Activated naive CD4-positive, alpha-beta T cell treated with anti-CD3 and anti-CD28 coated beads, Interleukin-2, amount 50 U/mL, for 24 hours (primary cell): ENCODE data around the gene ADCY4.
"Not testable (repeated sequence)": the region's sequence is repeated elsewhere in the genome, so short reads cannot be mapped to it uniquely, and the experiment has no call there.

Experiments
- H3K27ac Mint-ChIP-seq: one replicate; pipeline ENCODE4 v1.8.0; 2021; ENCODE audit warnings: mild to moderate bottlenecking, mixed read lengths
- H3K27me3 Mint-ChIP-seq: one replicate; pipeline ENCODE4 v1.8.0; 2021; ENCODE audit warnings: mixed read lengths
- H3K36me3 Mint-ChIP-seq: one replicate; pipeline ENCODE4 v1.8.0; 2021; ENCODE audit warnings: mixed read lengths
- H3K4me1 Mint-ChIP-seq: one replicate; pipeline ENCODE4 v1.8.0; 2021; ENCODE audit warnings: mixed read lengths
- H3K4me3 Mint-ChIP-seq: one replicate; pipeline ENCODE4 v1.8.0; 2021; ENCODE audit warnings: mild to moderate bottlenecking, mixed read lengths
- H3K9me3 Mint-ChIP-seq: one replicate; pipeline ENCODE4 v1.8.0; 2021; ENCODE audit warnings: mixed read lengths

Gene ADCY4

GRCh38 chr14:24355009-24355408 lies 20.1 kb upstream of the ADCY4 start:
- Mint-ChIP-seq H3K4me3 (no peak overlapping the region), H3K27me3 (peaks cover 18% of the 10 kb centered on the region), H3K36me3 (no peaks in the 10 kb centered on the region), H3K27ac (no peak overlapping the region), H3K4me1 (no peaks in the 10 kb centered on the region), H3K9me3 (no peaks in the 10 kb centered on the region)

- not testable (repeated sequence) for H3K4me3 Mint-ChIP-seq
Observed at GRCh38 chr14:24354482-24354825, 19.6 kb upstream of the ADCY4 start.

DNA sequence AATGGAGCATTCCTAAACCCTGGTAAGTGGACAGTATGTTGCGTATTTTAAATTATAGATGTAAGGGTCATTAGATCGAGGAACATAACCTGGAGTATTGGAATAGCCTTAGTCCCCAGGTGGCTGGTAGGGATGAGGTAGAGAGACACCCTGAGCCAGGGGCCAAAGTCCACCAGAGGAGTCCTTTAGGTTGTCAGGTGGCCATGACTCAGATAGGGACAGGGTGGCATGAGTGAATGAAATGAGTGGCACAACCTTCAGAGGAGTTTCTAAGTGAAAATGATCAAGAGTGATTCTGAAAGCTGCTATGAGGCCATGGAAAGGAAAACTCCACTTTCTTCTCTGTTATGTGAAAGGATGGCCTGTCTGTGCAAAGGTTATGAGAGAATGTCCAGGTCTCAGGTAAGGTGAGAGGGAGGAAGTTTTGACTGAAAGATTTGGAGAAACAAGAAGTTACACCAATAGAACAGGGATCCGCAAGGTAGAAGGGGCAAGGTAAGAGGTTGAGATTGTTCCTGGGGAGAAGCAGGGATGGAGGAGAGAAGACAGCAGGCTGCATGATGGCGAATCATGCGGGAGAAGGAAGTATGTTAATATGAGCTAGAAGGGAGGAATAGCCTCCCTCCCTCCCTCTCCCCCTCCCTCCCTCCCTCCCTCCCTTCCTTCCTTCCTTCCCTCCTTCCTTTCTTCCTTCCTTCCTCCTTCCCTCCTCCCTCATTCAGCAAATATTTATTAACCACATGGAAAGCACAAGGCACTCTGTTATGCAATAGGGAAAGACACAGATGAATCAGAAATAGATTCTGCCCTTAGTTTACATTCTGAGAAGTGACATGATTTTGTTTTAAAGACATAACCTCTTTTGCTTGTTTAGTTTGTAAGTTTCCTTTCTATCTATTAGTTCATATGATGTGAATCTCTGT lies 18.9 kb upstream of the ADCY4 start:
- Mint-ChIP-seq H3K4me3 (no peak overlapping the region), H3K4me1 (no peaks in the 10 kb centered on the region), H3K36me3 (no peaks in the 10 kb centered on the region), H3K27me3 (peaks cover 24% of the 10 kb centered on the region), H3K9me3 (no peaks in the 10 kb centered on the region), H3K27ac (no peak overlapping the region)

More at GRCh38 chr14:24354482-24354825, 19.6 kb upstream of the ADCY4 start:
- H3K4me1 Mint-ChIP-seq, H3K27ac Mint-ChIP-seq, H3K9me3 Mint-ChIP-seq, H3K36me3 Mint-ChIP-seq: not testable (repeated sequence)
- H3K27me3 Mint-ChIP-seq = peaks cover 22% of the 10 kb centered on the region

DNA sequence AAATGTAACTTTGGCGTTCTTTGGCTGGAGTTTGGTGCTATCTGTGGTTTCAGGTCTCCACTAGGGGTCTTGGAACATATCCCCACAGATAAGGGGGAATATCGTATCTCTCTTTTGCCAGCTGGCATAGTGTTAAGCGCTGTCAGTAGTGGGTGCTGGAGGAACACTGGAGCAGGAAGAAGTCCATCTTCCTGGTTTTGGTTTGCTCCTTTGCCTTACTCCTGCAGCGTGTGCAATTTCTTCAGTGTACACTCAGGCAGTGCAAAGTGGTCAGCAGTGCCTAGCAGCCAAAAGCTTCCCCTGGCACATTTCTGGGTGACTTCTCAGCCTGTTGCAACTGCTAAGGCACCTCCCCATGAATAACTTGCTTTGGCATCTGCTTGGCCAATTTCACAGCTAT lies 16.6 kb upstream of the ADCY4 start:
- Mint-ChIP-seq H3K36me3 (no peaks in the 10 kb centered on the region), H3K4me1 (no peaks in the 10 kb centered on the region), H3K27me3 (peaks cover 22% of the 10 kb centered on the region)

GRCh38 chr14:24349742-24350141 lies 14.9 kb upstream of the ADCY4 start:
- peaks cover 25% of the 10 kb centered on the region for H3K27me3 Mint-ChIP-seq
- no peaks in the 10 kb centered on the region for H3K4me1 Mint-ChIP-seq
- no peak overlapping the region for H3K4me3 Mint-ChIP-seq
- H3K27ac Mint-ChIP-seq = no peak overlapping the region
- no peaks in the 10 kb centered on the region for H3K9me3 Mint-ChIP-seq
- H3K36me3 Mint-ChIP-seq = no peaks in the 10 kb centered on the region

More for the DNA sequence above, 16.6 kb upstream of the ADCY4 start:
- Mint-ChIP-seq H3K27ac (no peak overlapping the region), H3K9me3 (no peaks in the 10 kb centered on the region), H3K4me3 (no peak overlapping the region)

DNA sequence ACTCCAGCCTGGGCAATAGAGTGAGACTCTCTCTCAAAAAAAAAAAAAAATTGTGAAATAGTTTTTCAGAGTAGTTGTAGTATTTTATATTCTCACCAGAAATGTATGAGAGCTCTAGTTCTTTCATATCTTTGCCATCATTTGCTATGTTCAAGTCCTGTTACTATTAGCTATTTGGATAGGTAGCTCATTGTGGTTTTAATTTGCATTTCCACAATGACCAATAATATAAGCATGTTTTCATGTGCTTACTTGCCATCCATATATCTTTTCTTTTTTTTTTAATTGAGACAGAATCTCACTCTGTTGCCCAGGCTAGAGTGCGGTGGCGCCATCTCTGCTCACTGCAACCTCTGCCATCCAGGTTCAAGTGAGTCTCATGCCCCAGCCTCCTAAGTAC lies 13.3 kb upstream of the ADCY4 start:
- no peak overlapping the region for H3K4me3 Mint-ChIP-seq
- H3K4me1 Mint-ChIP-seq = no peaks in the 10 kb centered on the region
- peaks cover 25% of the 10 kb centered on the region for H3K27me3 Mint-ChIP-seq
- no peaks in the 10 kb centered on the region for H3K9me3 Mint-ChIP-seq
- H3K27ac Mint-ChIP-seq = no peak overlapping the region
- H3K36me3 Mint-ChIP-seq = no peaks in the 10 kb centered on the region

GRCh38 chr14:24347134-24347533 lies 12.3 kb upstream of the ADCY4 start:
- Mint-ChIP-seq H3K36me3 (no peaks in the 10 kb centered on the region), H3K4me1 (no peaks in the 10 kb centered on the region), H3K27ac (no peak overlapping the region), H3K27me3 (peaks cover 21% of the 10 kb centered on the region), H3K9me3 (no peaks in the 10 kb centered on the region), H3K4me3 (no peak overlapping the region)

- H3K36me3 Mint-ChIP-seq = no peaks in the 10 kb centered on the region
- H3K27me3 Mint-ChIP-seq = peaks cover 6% of the 10 kb centered on the region
- peaks cover 10% of the 10 kb centered on the region for H3K4me1 Mint-ChIP-seq
- no peak overlapping the region for H3K4me3 Mint-ChIP-seq
- no peaks in the 10 kb centered on the region for H3K9me3 Mint-ChIP-seq
- no peak overlapping the region for H3K27ac Mint-ChIP-seq
Observed at GRCh38 chr14:24343795-24344660, 9.2 kb upstream of the ADCY4 start.

GRCh38 chr14:24342889-24343288 lies 8.0 kb upstream of the ADCY4 start:
- H3K9me3 Mint-ChIP-seq = no peaks in the 10 kb centered on the region
- H3K4me3 Mint-ChIP-seq = no peak overlapping the region
- peaks cover 5% of the 10 kb centered on the region for H3K27me3 Mint-ChIP-seq
- H3K4me1 Mint-ChIP-seq = peaks cover 20% of the 10 kb centered on the region
- peaks cover under 1% of the 10 kb centered on the region for H3K36me3 Mint-ChIP-seq
- no peak overlapping the region for H3K27ac Mint-ChIP-seq

GRCh38 chr14:24340606-24341005 lies 5.7 kb upstream of the ADCY4 start:
- H3K27me3 Mint-ChIP-seq = peaks cover 3% of the 10 kb centered on the region
- no peaks in the 10 kb centered on the region for H3K9me3 Mint-ChIP-seq
- peaks cover 3% of the 10 kb centered on the region for H3K36me3 Mint-ChIP-seq
- H3K27ac Mint-ChIP-seq = no peak overlapping the region
- H3K4me3 Mint-ChIP-seq = no peak overlapping the region
- H3K4me1 Mint-ChIP-seq = peaks cover 23% of the 10 kb centered on the region

GRCh38 chr14:24339284-24340151 lies 4.6 kb upstream of the ADCY4 start, which contains the start of gene RIPK3:
RIPK3 (minus strand) TSS chr14:24339991; CDS start chr14:24339826, 165 bp downstream.
- Mint-ChIP-seq H3K4me1 (peaks cover 23% of the 10 kb centered on the region), H3K9me3 (no peaks in the 10 kb centered on the region), H3K4me3 (peak within 1 kb of the TSS; percentile 90), H3K36me3 (peaks cover 4% of the 10 kb centered on the region), H3K27ac (peak within 1 kb of the TSS; percentile 30), H3K27me3 (peaks cover 3% of the 10 kb centered on the region)

DNA sequence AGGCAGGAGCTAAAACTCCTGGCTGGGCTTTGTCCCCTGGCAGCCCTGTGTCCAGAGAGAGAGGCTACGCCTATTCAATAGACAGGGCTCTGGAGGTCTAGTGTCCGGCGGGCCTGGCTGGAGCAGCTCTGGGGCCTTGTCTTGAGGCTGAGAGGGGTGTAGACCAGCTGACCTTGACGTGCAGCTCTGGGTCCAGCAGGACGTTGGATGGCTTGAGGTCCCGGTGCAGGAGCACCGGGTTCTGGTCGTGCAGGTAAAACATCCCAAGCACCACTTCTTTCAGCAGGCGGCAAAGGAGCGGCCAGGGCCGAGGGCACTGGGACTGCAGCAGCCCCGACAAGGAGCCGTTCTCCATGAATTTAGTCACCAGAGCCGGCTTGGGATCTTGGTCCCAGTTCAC lies 4.0 kb upstream of the ADCY4 start:
- Mint-ChIP-seq H3K9me3 (no peaks in the 10 kb centered on the region), H3K4me1 (peaks cover 27% of the 10 kb centered on the region), H3K27me3 (peaks cover 3% of the 10 kb centered on the region), H3K4me3 (peak overlapping the region; percentile 90), H3K36me3 (peaks cover 4% of the 10 kb centered on the region), H3K27ac (no peak overlapping the region)

GRCh38 chr14:24337824-24338175 lies 2.9 kb upstream of the ADCY4 start:
- H3K36me3 Mint-ChIP-seq = peaks cover 4% of the 10 kb centered on the region
- peaks cover 2% of the 10 kb centered on the region for H3K27me3 Mint-ChIP-seq
- no peak overlapping the region for H3K27ac Mint-ChIP-seq
- peaks cover 32% of the 10 kb centered on the region for H3K4me1 Mint-ChIP-seq
- H3K4me3 Mint-ChIP-seq = no peak overlapping the region
- H3K9me3 Mint-ChIP-seq = no peaks in the 10 kb centered on the region

- Mint-ChIP-seq H3K36me3 (peaks cover 4% of the 10 kb centered on the region), H3K4me3 (no peak overlapping the region), H3K9me3 (no peaks in the 10 kb centered on the region), H3K27ac (no peak overlapping the region), H3K4me1 (peaks cover 34% of the 10 kb centered on the region), H3K27me3 (peaks cover 4% of the 10 kb centered on the region)
Observed at GRCh38 chr14:24337144-24337823, 2.4 kb upstream of the ADCY4 start.
